Psoas muscle (tissue), 8 donors: ENCODE measurements around the gene ZDHHC21. TPM values are rescaled to one million over a fixed set of nuclear protein-coding genes. Genes with fewer than 3 reads are reported as not detected.

Experiments
- ATAC-seq, 4 donors: fragments of 200-7000 bp; cut with Tn5 transposase; one replicate each; pipeline ENCODE4 v1.9.1; 2020; ENCODE audit warnings: moderate library complexity in 3 of 4, mild to moderate bottlenecking in 2 of 4
- DNase-seq, 2 donors: peaks; one replicate each; pipeline ENCODE4 v3.0.0-alpha.2; 2020
- H3K27ac ChIP-seq: fragments of 200-600 bp; one replicate; pipeline ENCODE4 v1.8.0; 2022
- H3K27me3 ChIP-seq, 3 donors: fragments of 200-600 bp in 1 of 3; one replicate each; pipeline versions ENCODE4 v1.6.1 to v1.8.0; 2013 to 2022; ENCODE audit warnings: low read length in 2 of 3, mild to moderate bottlenecking in 2 of 3, moderate library complexity in 1 of 3; ENCODE audit not compliant: insufficient read depth in 3 of 3
- H3K36me3 ChIP-seq, 2 donors: fragments of 200-600 bp in 1 of 2; one replicate each; pipeline versions ENCODE4 v1.6.1 to v1.8.0; 2013 to 2022; ENCODE audit warnings: low read depth in 1 of 2, mild to moderate bottlenecking in 1 of 2, moderate library complexity in 1 of 2; ENCODE audit not compliant: insufficient read depth in 1 of 2
- H3K4me1 ChIP-seq: fragments of 200-600 bp; one replicate; pipeline ENCODE4 v1.8.0; 2022
- H3K4me3 ChIP-seq: fragments of 200-600 bp; one replicate; pipeline ENCODE4 v1.8.0; 2022; ENCODE audit warnings: mild to moderate bottlenecking
- H3K9me3 ChIP-seq: fragments of 200-600 bp; one replicate; pipeline ENCODE4 v1.8.0; 2022
- CTCF ChIP-seq: fragments of 200-600 bp; IDR thresholded peaks from one replicate; pipeline ENCODE4 v1.8.0; 2022; ENCODE audit warnings: antibody characterized with exemption
- WGBS, 3 donors: extraction: QIAGEN DNeasy Blood & Tissue Kit; methylation state at CpG; one replicate each; pipeline versions ENCODE4 v1.1.6 to v1.1.7; 2013; 5-methylcytosine and 5-hydroxymethylcytosine counted together
- intact Hi-C, 2 donors: fragments of 100-400 bp; cut with DNase I; formaldehyde crosslinking; loops; one replicate each; pipeline versions ENCODE4 v1.11.0 to v1.14.2; 2022
- polyA plus RNA-seq, 3 donors: library from polyadenylated mRNA; stranded (reverse); fragments of 200-250 nt; gene quantifications; one replicate each; pipeline ENCODE4 v1.2.3, GENCODE V29; 2013
- total RNA-seq, 4 donors: library from RNA; stranded (reverse); fragmentation: NEBNext Ultra II Directional in 2 of 4; extraction: Animal tissue kit (Norgen Biotek cat#: 25700) in 2 of 4; gene quantifications; one replicate each; pipeline versions ENCODE4 v1.2.1 to v1.2.4, GENCODE V29; 2021 to 2023
- donor health status: healthy with polysubstance abuse.
- donor health status: DM: no; HTN: no; CAD: no; lungs with moderate emphysema.
- donor health status: Bipolar disorder and iron deficiency.
- donor health status: healthy.
- donor health status: DM: yes; HTN: yes; CAD: no.
- donor health status: DM: no; HTN: no; CAD: no.
- donor health status: DM: no; HTN: no; CAD: no.
- donor health status: DM: yes; HTN: yes; CAD: no.

ZDHHC21 gene
- total and polyA plus RNA-seq, 7 donors = 2.2 to 9.9 (median 5.4) TPM

DNA sequence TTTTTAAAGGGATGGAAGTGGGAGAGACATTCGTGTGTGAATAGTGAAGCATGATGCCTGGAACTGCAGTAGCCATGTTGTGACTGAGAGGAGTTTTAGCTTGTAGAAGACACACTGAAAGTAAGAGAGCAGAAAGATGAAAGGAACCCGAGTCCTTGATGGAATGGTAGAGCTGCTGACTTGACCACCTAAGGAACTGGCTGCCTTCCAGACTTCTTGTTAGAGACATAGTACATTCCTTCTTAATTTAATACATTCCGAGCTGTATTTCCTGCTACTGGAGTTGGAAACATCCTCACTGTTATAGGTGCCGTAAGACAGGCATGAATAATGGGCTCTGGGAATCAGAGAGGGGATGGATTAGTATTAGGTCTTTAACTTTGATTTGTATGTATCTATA lies 21.9 kb upstream of the ZDHHC21 start:
- Histone ChIP-seq H3K36me3 (no peaks in the 10 kb centered on the region), H3K9me3 (peaks cover 3% of the 10 kb centered on the region), H3K4me3 (no peak overlapping the region), H3K4me1 (no peaks in the 10 kb centered on the region), H3K27me3 (peaks cover 0 to 2% (median 0%) of the 10 kb centered on the region in 3 donors), H3K27ac (no peak overlapping the region)
- WGBS, 3 donors = 68 to 76% (median 69%) methylated on average over 4 of the region's 4 CpGs
- ATAC-seq (no peak), DNase-seq (no peak)
- intact Hi-C loops = no loop called here
- no peak for TF ChIP-seq CTCF

DNA sequence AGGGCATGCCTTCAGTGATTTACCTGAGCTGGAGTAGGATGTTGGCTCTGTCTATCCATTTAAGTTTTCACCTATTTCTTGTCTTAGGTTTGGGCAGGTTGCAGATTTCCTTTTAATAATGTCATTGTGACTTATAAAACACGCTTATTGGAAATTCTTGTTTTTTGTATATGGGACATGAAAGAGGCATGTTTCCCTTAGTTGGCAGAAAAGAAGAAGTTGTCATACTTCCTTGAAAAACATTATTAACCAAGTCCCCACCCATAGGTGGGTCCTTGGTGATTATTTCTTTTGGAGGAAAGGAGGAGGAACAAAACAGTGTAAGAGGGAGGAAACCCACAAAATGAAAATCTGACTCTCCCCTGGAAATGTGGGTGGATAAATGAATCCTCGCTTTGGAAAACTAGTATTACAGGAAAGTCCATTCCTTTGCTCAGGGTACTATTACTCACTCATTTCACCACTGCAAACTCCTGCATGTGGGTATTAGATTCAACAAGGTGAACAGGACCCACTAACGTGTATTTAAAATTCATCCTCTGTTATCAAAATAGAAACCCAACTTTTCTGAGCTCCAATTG lies 20.0 kb upstream of the ZDHHC21 start:
- no peak for TF ChIP-seq CTCF
- Histone ChIP-seq H3K4me1 (no peaks in the 10 kb centered on the region), H3K27me3 (no peaks in the 10 kb centered on the region), H3K4me3 (no peak overlapping the region), H3K36me3 (no peaks in the 10 kb centered on the region), H3K9me3 (peaks cover 5% of the 10 kb centered on the region), H3K27ac (no peak overlapping the region)
- intact Hi-C loops = no loop called here
- DNase-seq (no peak), ATAC-seq (no peak)
- WGBS, 3 donors = 85 to 91% (median 91%) methylated on average over 3 of the region's 3 CpGs

- Histone ChIP-seq H3K36me3 (no peaks in the 10 kb centered on the region), H3K4me1 (no peaks in the 10 kb centered on the region), H3K9me3 (peaks cover 20% of the 10 kb centered on the region), H3K27ac (no peak overlapping the region), H3K27me3 (no peaks in the 10 kb centered on the region), H3K4me3 (no peak overlapping the region)
- TF ChIP-seq CTCF = no peak
- intact Hi-C loops = no loop called here
- DNase-seq (no peak), ATAC-seq (no peak)
Observed at GRCh38 chr9:14710804-14711203, 17.6 kb upstream of the ZDHHC21 start.

- intact Hi-C loops = no loop called here
- WGBS, 3 donors = 91 to 96% (median 95%) methylated on average over 5 of the region's 5 CpGs
- H3K4me3 ChIP-seq = no peak overlapping the region
- H3K27me3 ChIP-seq = peaks cover 0 to 2% (median 0%) of the 10 kb centered on the region in 3 donors
- H3K27ac ChIP-seq = no peak overlapping the region
- peaks cover 30% of the 10 kb centered on the region for H3K9me3 ChIP-seq
- H3K4me1 ChIP-seq = no peaks in the 10 kb centered on the region
- no peak for DNase-seq
- ATAC-seq = no peak
- TF ChIP-seq CTCF = no peak
- no peaks in the 10 kb centered on the region for H3K36me3 ChIP-seq
Observed at GRCh38 chr9:14706530-14707140, 13.4 kb upstream of the ZDHHC21 start.

DNA sequence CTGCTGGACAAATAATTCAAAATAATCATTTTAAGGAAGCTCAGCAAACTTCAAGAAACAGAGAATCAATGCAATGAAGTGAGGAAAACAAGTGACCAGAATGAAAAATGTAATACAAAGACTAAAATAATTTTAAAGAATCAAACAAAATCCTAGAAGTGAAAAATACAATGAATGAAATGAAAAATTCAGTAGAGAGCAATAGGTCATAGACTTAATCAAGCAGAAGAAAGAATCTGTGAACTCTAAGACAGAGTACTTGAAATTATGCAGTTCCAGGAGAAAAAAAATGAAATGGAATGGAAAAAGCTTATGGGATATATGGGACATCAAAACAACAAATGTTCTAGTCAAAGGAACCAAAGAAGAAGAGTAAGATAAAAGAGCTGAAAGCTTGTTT lies 11.8 kb upstream of the ZDHHC21 start:
- intact Hi-C loops = no loop called here
- no peaks in the 10 kb centered on the region for H3K36me3 ChIP-seq
- ATAC-seq = no peak
- no peaks in the 10 kb centered on the region for H3K4me1 ChIP-seq
- TF ChIP-seq CTCF = no peak
- H3K9me3 ChIP-seq = peaks cover 27% of the 10 kb centered on the region
- no peak overlapping the region for H3K27ac ChIP-seq
- H3K4me3 ChIP-seq = no peak overlapping the region
- peaks cover 0 to 2% (median 0%) of the 10 kb centered on the region in 3 donors for H3K27me3 ChIP-seq
- no peak for DNase-seq
